Measurements from ENCODE around the gene RNASET2. TPM values are rescaled to one million over a fixed set of nuclear protein-coding genes. Genes with fewer than 3 reads are reported as not detected.
"Not testable (repeated sequence)": the region's sequence is repeated elsewhere in the genome, so short reads cannot be mapped to it uniquely, and the experiment has no call there.

The RNASET2 gene
- total RNA-seq, 1 donor from 2014 or later, result 22.3 TPM

GRCh38 chr6:166949528-166950442 is 6.6 kb downstream of the RNASET2 start:
- peak; percentile 12 for ATAC-seq
- no peak for DNase-seq (ENCODE audit: low spot score)

GRCh38 chr6:166948724-166949123 is 7.6 kb downstream of the RNASET2 start:
- ATAC-seq; DNase-seq (ENCODE audit: low spot score): not testable (repeated sequence)

DNA sequence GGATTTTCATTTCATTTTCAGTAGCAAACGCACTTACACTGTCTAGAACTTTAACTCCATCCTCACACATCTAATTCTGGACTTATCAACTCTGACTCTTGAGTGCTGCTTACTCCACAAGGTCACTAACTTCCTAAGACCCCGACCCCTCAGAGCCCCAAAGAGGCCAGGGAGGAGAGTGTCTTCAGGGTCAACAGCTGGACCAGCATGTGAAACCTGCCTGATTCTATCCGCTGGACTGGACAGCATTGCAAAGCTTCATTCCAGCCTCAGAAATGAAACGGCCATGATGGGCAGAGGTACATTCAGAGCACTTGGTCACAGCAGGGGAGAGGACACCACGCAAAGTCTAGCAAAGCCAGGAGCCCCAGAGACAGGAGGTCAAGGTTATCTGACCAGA is 9.1 kb downstream of the RNASET2 start:
- DNase-seq (ENCODE audit: low spot score), result no peak
- ATAC-seq, result no peak

DNA sequence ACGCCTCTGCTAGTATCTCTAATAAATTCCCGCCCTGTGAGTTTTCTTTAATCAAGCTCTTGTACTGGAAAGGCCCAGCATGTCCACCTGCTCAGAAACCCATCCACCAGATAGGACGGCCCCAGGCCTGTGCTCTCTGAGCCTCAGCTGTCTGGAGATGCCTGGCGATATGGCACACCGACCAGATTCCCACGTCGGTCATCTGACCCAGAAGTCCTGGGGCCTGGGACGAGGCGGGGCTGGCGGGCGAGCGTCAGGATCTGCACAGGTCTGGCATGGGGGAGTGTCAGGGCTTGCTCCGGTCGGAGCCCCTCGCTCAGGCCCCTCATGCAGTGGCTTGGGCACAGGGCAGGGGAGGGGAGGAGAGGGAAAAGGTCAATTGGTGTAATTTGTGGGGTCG is 10.2 kb downstream of the RNASET2 start:
- DNase-seq (ENCODE audit: low spot score), result peak; percentile 28

DNA sequence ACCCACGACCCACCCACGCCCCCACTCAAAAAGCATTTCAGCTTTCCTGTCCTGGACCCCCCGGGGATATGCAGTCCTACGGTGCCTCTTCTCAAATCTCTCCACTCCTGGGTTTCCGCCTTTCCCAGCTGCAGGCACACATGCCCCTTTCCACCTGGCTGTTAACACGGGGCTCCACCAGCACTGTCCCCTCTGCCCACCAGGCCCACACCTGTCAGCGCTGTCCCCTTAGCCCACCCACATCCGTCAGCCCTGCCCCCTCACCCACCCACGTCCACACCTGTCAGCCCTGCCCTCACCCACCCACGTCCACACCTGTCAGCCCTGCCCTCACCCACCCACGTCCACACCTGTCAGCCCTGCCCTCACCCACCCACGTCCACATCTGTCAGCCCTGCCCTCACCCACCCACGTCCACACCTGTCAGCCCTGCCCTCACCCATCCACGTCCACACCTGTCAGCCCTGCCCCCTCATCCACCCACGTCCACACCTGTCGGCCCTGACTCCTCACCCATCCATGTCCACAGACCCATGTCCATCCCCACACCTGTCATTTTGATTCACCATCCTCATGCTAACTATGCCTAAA is 11.6 kb downstream of the RNASET2 start:
- no peak for ATAC-seq
- peak; percentile 33 for DNase-seq (ENCODE audit: low spot score)

More for the DNA sequence above, 10.2 kb downstream of the RNASET2 start:
- ATAC-seq, result no peak

- DNase-seq (ENCODE audit: low spot score) (peak; percentile 33), ATAC-seq (no peak)
These were observed 13.8 kb downstream of the RNASET2 start for GRCh38 chr6:166942393-166943168.

DNA sequence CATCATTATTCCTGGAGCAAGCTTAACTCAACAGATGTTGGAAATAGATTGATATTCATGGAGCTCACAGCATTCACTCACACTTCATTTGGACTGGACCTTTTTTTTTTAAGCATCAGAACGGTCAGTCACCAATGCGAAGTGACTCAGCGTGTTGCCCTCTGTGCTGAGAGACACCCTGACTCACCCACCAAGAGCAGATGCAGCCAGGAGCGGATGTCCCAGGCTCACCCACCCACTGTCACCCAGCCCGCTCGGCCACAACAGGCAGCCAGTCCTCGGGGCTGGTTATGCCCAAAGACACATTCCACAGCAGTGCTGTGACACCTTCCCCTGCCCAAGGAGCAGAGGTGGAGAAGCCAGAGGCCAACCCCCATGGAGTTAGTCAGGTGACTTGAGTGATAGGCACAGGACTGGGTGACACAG is 15.7 kb downstream of the RNASET2 start:
- ATAC-seq (no peak), DNase-seq (ENCODE audit: low spot score) (peak; percentile 30)

GRCh38 chr6:166939894-166940293 is 16.5 kb downstream of the RNASET2 start:
- peak; percentile 18 for DNase-seq (ENCODE audit: low spot score)
- no peak for ATAC-seq

GRCh38 chr6:166939345-166939744 is 17.0 kb downstream of the RNASET2 start:
- DNase-seq (ENCODE audit: low spot score) (peak; percentile 1), ATAC-seq (no peak)

DNA sequence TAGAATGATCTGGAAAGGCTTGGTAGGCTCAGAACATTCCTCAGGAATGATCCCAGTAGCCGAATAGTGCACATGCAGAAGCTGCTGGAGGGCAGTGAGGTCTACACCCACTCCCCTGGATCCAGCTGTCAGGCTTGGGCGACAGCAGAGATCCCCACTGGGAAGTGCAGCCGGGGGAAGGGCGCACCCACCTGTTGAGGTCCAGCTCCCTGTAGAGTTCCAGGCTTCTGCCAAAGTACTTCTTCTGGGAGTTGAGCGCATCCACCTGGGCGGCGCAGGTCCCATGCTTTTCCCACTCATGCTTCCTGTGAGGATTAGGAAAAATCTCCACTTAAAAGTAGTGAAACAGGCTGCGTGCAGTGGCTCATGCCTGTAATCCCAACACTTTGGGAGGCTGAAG is 17.6 kb downstream of the RNASET2 start:
- ATAC-seq, result no peak

GRCh38 chr6:166938150-166938549 is 18.2 kb downstream of the RNASET2 start:
- ATAC-seq (no peak), DNase-seq (ENCODE audit: low spot score) (peak; percentile 27)

More for the DNA sequence above, 17.6 kb downstream of the RNASET2 start:
- peak; percentile 30 for DNase-seq (ENCODE audit: low spot score)

GRCh38 chr6:166937746-166938145 is 18.6 kb downstream of the RNASET2 start:
- ATAC-seq (no peak), DNase-seq (ENCODE audit: low spot score) (peak; percentile 1)

- DNase-seq (ENCODE audit: low spot score) (peak; percentile 47), ATAC-seq (peak; percentile 41)
These were observed 20.1 kb downstream of the RNASET2 start for GRCh38 chr6:166936079-166936787.

DNA sequence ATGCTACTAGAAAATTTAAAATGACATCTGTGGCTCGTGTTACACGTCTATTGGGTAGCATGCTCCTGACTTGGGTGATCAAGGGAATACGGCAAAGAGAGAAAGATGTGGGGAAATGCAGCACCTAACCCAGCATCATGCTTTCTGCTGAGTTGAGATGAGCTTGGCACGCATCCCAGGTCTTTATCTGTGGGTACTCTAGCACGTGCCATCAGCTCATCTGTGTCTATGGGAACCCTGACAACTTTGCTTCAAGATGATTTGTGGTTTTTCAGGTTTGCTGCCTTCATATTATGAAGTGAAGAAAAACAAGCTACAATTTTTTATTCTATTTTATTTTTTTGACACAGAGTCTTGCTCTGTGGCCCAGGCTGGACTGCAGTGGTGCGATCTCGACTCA is 21.0 kb downstream of the RNASET2 start:
- ATAC-seq (no peak), DNase-seq (ENCODE audit: low spot score) (peak; percentile 29)

GRCh38 chr6:166934174-166934573 is 22.2 kb downstream of the RNASET2 start:
- no peak for ATAC-seq
- peak; percentile 29 for DNase-seq (ENCODE audit: low spot score)

- peak; percentile 5 for DNase-seq (ENCODE audit: low spot score)
- no peak for ATAC-seq
These were observed 23.0 kb downstream of the RNASET2 start for GRCh38 chr6:166933396-166933795.

GRCh38 chr6:166932616-166933015 is 23.7 kb downstream of the RNASET2 start:
- ATAC-seq (no peak), DNase-seq (ENCODE audit: low spot score) (peak; percentile 32)

DNA sequence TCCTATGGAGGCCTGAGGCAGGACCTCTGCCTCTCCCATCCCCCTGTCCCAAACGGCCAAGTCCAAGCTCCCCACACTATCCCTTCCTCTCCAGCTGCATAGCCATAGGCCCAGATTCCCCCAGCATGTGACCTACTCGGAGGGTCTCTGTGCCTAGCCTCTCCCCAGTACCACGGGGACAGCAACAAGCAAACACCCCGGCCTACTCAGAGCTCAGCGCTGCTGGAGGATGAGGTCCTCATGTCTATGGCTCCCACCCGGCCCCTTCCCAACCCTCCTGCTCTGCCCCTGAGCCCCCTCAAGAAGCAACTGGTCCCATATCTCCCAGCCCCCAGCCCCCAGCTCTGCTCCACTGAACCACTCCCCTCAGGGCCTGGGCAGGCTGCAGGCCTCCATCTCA is 24.2 kb downstream of the RNASET2 start:
- DNase-seq (ENCODE audit: low spot score) (peak; percentile 19), ATAC-seq (no peak)

GRCh38 chr6:166931426-166931970 is 24.9 kb downstream of the RNASET2 start:
- ATAC-seq (no peak), DNase-seq (ENCODE audit: low spot score) (no peak)

- ATAC-seq (no peak), DNase-seq (ENCODE audit: low spot score) (peak; percentile 14)
These were observed 25.9 kb downstream of the RNASET2 start for GRCh38 chr6:166930354-166930891.
